HL-60 (cell line): ENCODE data around the gene GRIK2.

Experiments
- DNase-seq, 2 experiments: peaks; one replicate each; pipeline ENCODE4 v3.0.0-alpha.2; 2010 to 2020; ENCODE audit warnings: low read depth in 1 of 2, low spot score in 1 of 2
- H3K27ac ChIP-seq: fragments of 250-450 bp; sonication (Bioruptor Pico); replicated peaks from 2 replicates; pipeline ENCODE4 v1.5.1; 2020; ENCODE audit warnings: mild to moderate bottlenecking, moderate library complexity
- H3K27me3 ChIP-seq: fragments of 250-450 bp; sonication (Bioruptor Pico); 2 replicates; pipeline ENCODE4 v1.5.1; 2021; ENCODE audit warnings: mild to moderate bottlenecking, moderate library complexity; ENCODE audit not compliant: insufficient read depth, poor library complexity, severe bottlenecking
- H3K4me3 ChIP-seq: replicated peaks from 2 replicates; pipeline ENCODE4 v1.5.1; 2011; ENCODE audit warnings: mild to moderate bottlenecking, control low read depth, low read length; ENCODE audit not compliant: insufficient read depth
- GABPA ChIP-seq: IDR thresholded peaks from 2 replicates; pipeline ENCODE4 v1.6.1; 2012; ENCODE audit warnings: low read depth
- POLR2AphosphoS5 ChIP-seq: IDR thresholded peaks from 2 replicates; pipeline ENCODE4 v1.6.1; 2012; ENCODE audit warnings: low read depth
- SPI1 ChIP-seq: IDR thresholded peaks from 2 replicates; pipeline ENCODE4 v1.6.1; 2012; ENCODE audit warnings: low read depth, mild to moderate bottlenecking, borderline replicate concordance
- TF ChIP-seq, protein P1 (sequence below): IDR thresholded peaks from 2 replicates; pipeline ENCODE4 v1.6.1; 2012; ENCODE audit warnings: low read depth; ENCODE audit not compliant: insufficient replicate concordance
- TF ChIP-seq, protein P2 (sequence below): IDR thresholded peaks from one replicate; pipeline ENCODE4 v1.5.1; 2011; ENCODE audit warnings: low read length, control low read depth, inconsistent platforms; ENCODE audit not compliant: insufficient read depth

GRIK2 gene

DNA sequence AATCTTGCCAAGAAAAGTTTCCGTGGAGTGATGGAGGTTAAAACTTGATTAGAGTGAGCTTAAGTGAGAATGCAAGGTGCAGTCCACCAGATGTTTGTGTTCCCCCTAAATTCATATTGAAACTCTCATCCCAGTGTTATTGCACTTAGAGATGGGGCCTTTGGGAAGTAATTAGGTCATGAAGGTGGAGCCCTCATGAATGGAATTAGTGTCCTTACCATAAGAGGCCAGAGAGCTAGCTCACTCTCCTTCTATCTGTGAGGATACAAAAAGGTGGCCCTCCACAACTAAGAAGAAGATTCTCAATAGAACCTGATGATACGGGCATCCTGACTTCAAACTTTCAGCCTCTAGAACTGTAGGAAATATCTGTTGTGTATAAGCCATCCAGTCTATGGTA, 258.6 kb downstream of the GRIK2 start:
- Histone ChIP-seq H3K4me3 (no peak overlapping the region), H3K27me3 (no peaks in the 10 kb centered on the region), H3K27ac (no peak overlapping the region)
- TF ChIP-seq SPI1: no peak
- TF ChIP-seq, protein P1, sequence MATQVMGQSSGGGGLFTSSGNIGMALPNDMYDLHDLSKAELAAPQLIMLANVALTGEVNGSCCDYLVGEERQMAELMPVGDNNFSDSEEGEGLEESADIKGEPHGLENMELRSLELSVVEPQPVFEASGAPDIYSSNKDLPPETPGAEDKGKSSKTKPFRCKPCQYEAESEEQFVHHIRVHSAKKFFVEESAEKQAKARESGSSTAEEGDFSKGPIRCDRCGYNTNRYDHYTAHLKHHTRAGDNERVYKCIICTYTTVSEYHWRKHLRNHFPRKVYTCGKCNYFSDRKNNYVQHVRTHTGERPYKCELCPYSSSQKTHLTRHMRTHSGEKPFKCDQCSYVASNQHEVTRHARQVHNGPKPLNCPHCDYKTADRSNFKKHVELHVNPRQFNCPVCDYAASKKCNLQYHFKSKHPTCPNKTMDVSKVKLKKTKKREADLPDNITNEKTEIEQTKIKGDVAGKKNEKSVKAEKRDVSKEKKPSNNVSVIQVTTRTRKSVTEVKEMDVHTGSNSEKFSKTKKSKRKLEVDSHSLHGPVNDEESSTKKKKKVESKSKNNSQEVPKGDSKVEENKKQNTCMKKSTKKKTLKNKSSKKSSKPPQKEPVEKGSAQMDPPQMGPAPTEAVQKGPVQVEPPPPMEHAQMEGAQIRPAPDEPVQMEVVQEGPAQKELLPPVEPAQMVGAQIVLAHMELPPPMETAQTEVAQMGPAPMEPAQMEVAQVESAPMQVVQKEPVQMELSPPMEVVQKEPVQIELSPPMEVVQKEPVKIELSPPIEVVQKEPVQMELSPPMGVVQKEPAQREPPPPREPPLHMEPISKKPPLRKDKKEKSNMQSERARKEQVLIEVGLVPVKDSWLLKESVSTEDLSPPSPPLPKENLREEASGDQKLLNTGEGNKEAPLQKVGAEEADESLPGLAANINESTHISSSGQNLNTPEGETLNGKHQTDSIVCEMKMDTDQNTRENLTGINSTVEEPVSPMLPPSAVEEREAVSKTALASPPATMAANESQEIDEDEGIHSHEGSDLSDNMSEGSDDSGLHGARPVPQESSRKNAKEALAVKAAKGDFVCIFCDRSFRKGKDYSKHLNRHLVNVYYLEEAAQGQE: no peak
- TF ChIP-seq, protein P2, sequence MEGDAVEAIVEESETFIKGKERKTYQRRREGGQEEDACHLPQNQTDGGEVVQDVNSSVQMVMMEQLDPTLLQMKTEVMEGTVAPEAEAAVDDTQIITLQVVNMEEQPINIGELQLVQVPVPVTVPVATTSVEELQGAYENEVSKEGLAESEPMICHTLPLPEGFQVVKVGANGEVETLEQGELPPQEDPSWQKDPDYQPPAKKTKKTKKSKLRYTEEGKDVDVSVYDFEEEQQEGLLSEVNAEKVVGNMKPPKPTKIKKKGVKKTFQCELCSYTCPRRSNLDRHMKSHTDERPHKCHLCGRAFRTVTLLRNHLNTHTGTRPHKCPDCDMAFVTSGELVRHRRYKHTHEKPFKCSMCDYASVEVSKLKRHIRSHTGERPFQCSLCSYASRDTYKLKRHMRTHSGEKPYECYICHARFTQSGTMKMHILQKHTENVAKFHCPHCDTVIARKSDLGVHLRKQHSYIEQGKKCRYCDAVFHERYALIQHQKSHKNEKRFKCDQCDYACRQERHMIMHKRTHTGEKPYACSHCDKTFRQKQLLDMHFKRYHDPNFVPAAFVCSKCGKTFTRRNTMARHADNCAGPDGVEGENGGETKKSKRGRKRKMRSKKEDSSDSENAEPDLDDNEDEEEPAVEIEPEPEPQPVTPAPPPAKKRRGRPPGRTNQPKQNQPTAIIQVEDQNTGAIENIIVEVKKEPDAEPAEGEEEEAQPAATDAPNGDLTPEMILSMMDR: no peak
- no peak for TF ChIP-seq POLR2AphosphoS5
- no peak for TF ChIP-seq GABPA
- no peak for DNase-seq

DNA sequence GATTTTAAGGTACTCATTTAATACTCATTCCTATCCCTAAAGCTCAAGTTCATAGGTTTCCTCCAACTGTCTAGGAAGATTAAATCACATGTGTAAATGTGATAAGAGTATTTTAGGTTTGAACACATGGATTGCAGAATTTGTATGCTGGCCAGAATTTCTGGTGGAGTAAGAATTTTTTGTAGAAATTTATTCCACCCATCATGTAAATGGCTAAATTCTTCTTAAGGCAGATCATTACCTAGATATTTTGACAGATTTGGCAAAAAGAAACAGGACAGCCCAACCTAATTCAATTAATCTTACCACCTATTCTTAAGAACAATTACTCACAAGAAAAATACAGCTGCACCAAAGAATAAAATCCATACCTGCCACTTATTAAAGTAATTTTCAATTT, 261.6 kb downstream of the GRIK2 start:
- H3K27me3 ChIP-seq: no peaks in the 10 kb centered on the region
- TF ChIP-seq, protein P1: no peak
- no peak for TF ChIP-seq POLR2AphosphoS5
- TF ChIP-seq GABPA: no peak
- no peak for TF ChIP-seq SPI1
- TF ChIP-seq, protein P2: no peak
- DNase-seq: no peak
- H3K27ac ChIP-seq: no peak overlapping the region
- no peak overlapping the region for H3K4me3 ChIP-seq

DNA sequence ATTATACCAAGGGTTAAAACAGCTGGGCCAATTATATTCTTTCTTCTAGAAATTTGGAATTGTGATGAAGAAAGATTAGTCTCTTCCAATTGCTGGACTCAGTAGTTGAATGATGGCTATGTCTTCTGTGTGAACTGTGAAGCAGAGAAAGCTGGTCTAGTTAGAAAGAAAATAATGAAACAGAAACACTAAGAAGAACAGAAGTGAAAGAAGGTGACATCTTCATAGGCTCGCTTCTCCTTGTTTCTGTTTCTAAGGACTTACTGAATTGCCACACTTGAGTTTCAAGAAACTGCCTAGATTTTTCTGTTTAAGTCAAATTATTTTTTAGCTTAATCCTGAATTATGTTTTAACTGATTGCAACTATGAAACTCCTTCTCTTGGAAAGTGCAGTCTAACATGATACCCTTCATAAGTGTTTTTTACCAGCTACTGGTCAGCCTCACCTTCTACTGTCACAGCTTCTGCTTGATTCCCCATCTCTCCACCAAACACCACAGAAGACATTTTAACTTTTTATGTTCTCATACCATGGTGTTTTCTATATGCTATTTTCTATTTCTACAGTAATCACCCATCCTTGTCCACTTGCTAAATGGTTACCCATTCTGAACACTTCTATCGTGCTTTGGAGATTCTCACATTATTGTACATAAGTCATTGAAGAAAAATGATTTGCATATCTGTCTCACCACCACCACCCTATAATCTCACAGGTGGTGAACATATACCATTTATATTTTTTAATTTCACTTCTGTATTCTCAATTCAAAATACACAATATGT, 268.8 kb downstream of the GRIK2 start:
- H3K4me3 ChIP-seq: no peak overlapping the region
- TF ChIP-seq, protein P2: no peak
- TF ChIP-seq POLR2AphosphoS5 (no peak), GABPA (no peak), SPI1 (no peak)
- TF ChIP-seq, protein P1: no peak
- H3K27ac ChIP-seq: no peak overlapping the region
- H3K27me3 ChIP-seq: no peaks in the 10 kb centered on the region
- no peak for DNase-seq
